HUES48 (cell line): Measurements from ENCODE around the gene ZER1.

Experiments used
- H3K27ac ChIP-seq: one replicate; pipeline ENCODE4 v1.7.0; 2013; ENCODE audit warnings: low read depth, low read length, inconsistent platforms
- H3K27me3 ChIP-seq: 2 replicates; pipeline ENCODE4 v1.6.1; 2013; ENCODE audit warnings: mild to moderate bottlenecking, low read length; ENCODE audit not compliant: control insufficient read depth, insufficient read depth
- H3K36me3 ChIP-seq: 2 replicates; pipeline ENCODE4 v1.6.1; 2013; ENCODE audit warnings: low read length; ENCODE audit not compliant: control insufficient read depth, insufficient read depth
- H3K4me1 ChIP-seq: 2 replicates; pipeline ENCODE4 v1.6.1; 2013; ENCODE audit warnings: mild to moderate bottlenecking, low read length; ENCODE audit not compliant: control insufficient read depth, insufficient read depth
- H3K4me3 ChIP-seq: 2 replicates; pipeline ENCODE4 v1.5.1; 2013; ENCODE audit warnings: mild to moderate bottlenecking, low read depth, low read length
- H3K9ac ChIP-seq: 2 replicates; pipeline ENCODE4 v1.6.1; 2013; ENCODE audit warnings: mild to moderate bottlenecking, low read depth, low read length, moderate library complexity
- H3K9me3 ChIP-seq: 2 replicates; pipeline ENCODE4 v1.6.1; 2013; ENCODE audit warnings: low read length; ENCODE audit not compliant: control insufficient read depth, insufficient read depth

The ZER1 gene

DNA sequence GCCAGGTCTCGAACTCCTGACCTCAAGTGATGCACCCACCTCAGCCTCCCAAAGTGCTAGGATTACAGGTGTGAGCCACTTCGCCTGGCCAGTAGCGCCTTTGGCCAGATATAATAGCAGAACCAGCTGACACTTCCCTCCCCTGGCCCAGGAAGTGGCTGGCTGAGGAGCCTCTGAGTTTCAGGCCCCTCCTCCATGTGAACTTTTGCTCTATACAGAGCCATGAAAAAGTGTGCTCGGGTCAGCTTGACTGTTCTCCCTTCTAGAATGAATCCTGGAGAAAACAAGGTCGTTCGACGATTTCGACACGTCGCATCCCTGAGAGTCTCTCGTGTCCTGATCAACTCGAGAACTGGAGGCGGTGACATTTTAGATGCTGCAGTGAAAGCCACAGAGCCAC, 39.2 kb downstream of the ZER1 start:
- Histone ChIP-seq H3K4me3 (no peak overlapping the region), H3K36me3 (peaks cover 3% of the 10 kb centered on the region; the same call in 1 of the 2 replicates), H3K9me3 (no peaks in the 10 kb centered on the region), H3K9ac (no peak overlapping the region), H3K4me1 (no peaks in the 10 kb centered on the region), H3K27me3 (no peaks in the 10 kb centered on the region), H3K27ac (no peak overlapping the region)

- no peaks in the 10 kb centered on the region for H3K27me3 ChIP-seq
- no peak overlapping the region for H3K4me3 ChIP-seq
- no peak overlapping the region for H3K27ac ChIP-seq
- H3K36me3 ChIP-seq = peaks cover 3% of the 10 kb centered on the region; the same call in 1 of the 2 replicates
- H3K9me3 ChIP-seq = no peaks in the 10 kb centered on the region
- H3K4me1 ChIP-seq = no peaks in the 10 kb centered on the region
- no peak overlapping the region for H3K9ac ChIP-seq
Measured at GRCh38 chr9:128731691-128732090, 40.0 kb downstream of the ZER1 start.

- peaks cover 3% of the 10 kb centered on the region; the same call in 1 of the 2 replicates for H3K36me3 ChIP-seq
- H3K27me3 ChIP-seq = no peaks in the 10 kb centered on the region
- H3K9ac ChIP-seq = no peak overlapping the region
- no peaks in the 10 kb centered on the region for H3K9me3 ChIP-seq
- H3K27ac ChIP-seq = no peak overlapping the region
- H3K4me1 ChIP-seq = no peaks in the 10 kb centered on the region
- no peak overlapping the region for H3K4me3 ChIP-seq
Measured at GRCh38 chr9:128731093-128731492, 40.6 kb downstream of the ZER1 start.

DNA sequence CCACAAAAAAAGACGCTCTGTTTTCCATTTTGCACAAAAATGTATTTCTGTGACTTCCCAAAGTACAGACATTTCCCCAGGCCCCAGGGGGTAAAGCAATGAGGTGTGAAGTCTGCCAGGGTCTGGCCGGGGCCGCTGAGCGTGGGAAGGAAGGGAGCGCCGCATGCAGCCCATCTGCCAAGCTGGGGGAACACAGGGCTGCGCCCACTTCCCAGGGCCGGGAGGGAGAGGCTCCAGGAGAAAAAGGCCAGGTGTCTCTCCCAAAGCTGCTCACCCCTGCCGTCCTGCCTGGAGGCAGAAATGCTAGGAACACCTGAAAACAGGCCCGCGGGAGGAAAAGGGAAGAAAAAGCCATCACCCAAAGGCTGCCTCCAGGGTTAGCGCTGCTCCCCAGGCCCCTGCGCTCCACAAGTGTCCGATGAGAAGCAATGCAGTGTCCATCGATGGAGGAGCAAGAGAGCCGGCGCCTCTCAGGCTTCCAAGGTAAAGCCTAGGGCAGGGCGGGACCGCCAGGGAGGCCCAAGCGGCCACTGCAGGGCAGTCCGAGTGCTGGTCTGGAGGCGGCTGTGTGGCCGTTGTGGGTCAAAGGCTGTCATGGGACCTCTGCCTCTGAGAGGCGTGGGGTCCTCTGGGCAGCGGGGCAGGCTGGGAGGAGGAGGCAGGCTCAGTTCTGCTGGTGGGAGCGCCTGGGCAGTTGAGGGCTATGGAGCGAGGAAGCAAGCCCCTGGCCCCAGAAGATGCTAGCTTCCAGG, 41.8 kb downstream of the ZER1 start:
- no peaks in the 10 kb centered on the region for H3K27me3 ChIP-seq
- no peaks in the 10 kb centered on the region for H3K9me3 ChIP-seq
- H3K27ac ChIP-seq = no peak overlapping the region
- 0 out of 2 replicates have a peak, but pooled peaks cover 2% of the 10 kb centered on the region for H3K4me1 ChIP-seq
- H3K36me3 ChIP-seq = peaks cover 2% of the 10 kb centered on the region; the same call in 1 of the 2 replicates
- H3K9ac ChIP-seq = no peak overlapping the region
- H3K4me3 ChIP-seq = no peak overlapping the region

DNA sequence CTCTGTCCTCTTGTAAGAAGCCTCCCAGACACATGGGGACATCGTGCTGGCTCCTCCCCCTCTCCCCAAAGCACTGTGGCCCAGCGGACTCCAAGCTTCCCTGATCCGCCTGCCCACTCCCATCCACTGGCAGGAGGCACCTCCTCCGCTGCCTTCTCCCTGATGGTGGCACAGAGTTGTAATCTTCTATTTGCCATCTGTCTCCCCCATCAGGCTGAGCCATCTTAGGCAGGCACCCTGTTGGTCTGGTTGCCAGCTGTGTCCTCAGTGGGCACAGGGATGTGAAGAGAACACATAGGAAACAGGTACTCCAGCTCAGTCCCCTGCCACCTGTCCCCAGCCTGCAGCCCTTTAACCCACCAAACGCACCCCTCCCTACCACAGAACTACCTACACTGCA, 42.4 kb downstream of the ZER1 start:
- Histone ChIP-seq H3K4me1 (0 out of 2 replicates have a peak, but pooled peaks cover 2% of the 10 kb centered on the region), H3K27me3 (no peaks in the 10 kb centered on the region)

DNA sequence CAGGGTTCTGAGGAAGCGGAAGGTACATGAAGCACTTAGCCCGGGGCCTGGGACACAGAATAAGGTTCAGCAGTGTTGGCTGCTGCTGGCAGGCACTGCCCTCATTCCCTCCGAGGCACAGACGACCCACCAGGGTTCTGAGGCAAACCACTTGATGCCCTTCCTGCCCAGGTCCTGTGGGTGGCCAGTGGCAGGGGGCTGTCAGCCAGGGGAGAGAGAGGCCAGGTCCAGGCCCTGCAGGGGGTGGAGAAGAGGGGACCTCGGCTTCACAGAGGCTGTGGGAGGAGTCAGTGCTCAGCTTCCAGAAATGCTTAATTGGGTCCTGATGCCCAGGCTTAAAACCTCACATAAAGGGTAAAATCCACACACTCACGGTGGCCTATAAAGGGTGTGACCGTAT, 43.4 kb downstream of the ZER1 start:
- no peaks in the 10 kb centered on the region for H3K27me3 ChIP-seq
- H3K27ac ChIP-seq = no peak overlapping the region
- no peaks in the 10 kb centered on the region for H3K9me3 ChIP-seq

More for the DNA sequence above, 42.4 kb downstream of the ZER1 start:
- Histone ChIP-seq H3K36me3 (no peaks in the 10 kb centered on the region; the same call in 1 of the 2 replicates), H3K9ac (no peak overlapping the region), H3K4me3 (no peak overlapping the region), H3K9me3 (no peaks in the 10 kb centered on the region), H3K27ac (no peak overlapping the region)

GRCh38 chr9:128727640-128728248, 44.0 kb downstream of the ZER1 start:
- no peak overlapping the region for H3K9ac ChIP-seq
- peaks cover 4% of the 10 kb centered on the region; the same call in 1 of the 2 replicates for H3K4me1 ChIP-seq
- no peaks in the 10 kb centered on the region; the same call in 1 of the 2 replicates for H3K36me3 ChIP-seq
- H3K27ac ChIP-seq = no peak overlapping the region
- H3K27me3 ChIP-seq = no peaks in the 10 kb centered on the region
- H3K9me3 ChIP-seq = no peaks in the 10 kb centered on the region
- H3K4me3 ChIP-seq = no peak overlapping the region

More for the DNA sequence above, 43.4 kb downstream of the ZER1 start:
- Histone ChIP-seq H3K4me1 (0 out of 2 replicates have a peak, but pooled peaks cover 2% of the 10 kb centered on the region), H3K9ac (no peak overlapping the region), H3K36me3 (no peaks in the 10 kb centered on the region; the same call in 1 of the 2 replicates), H3K4me3 (no peak overlapping the region)

DNA sequence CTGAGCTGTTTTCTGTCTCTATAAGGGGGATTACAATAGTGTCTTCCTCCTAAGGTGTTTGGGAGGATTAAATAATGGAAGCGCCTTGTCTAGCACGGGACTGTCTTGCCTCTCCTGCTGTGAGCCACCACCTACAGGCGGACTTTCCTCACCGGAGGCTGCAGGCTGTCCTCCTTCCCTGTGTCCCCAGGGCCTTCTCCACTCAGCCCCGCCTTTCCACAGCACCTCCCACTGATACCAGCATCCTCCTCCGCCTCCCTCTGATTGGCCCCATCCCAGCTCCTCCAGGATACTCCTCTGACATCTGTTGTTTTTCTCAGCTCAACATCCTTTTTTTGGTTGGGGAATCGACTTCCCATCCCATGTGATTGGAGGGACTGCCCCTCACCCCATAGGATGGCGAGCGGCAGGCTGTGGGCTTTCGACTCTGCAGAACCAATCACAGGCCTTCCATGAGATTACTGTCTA, 46.9 kb downstream of the ZER1 start:
- Histone ChIP-seq H3K4me3 (peak overlapping the region; percentile 60), H3K27ac (peak overlapping the region; percentile 46), H3K9me3 (no peaks in the 10 kb centered on the region), H3K9ac (no peak overlapping the region; the same call in 1 of the 2 replicates), H3K4me1 (peaks cover 4% of the 10 kb centered on the region; the same call in 1 of the 2 replicates), H3K36me3 (peaks cover 21% of the 10 kb centered on the region), H3K27me3 (no peaks in the 10 kb centered on the region)

DNA sequence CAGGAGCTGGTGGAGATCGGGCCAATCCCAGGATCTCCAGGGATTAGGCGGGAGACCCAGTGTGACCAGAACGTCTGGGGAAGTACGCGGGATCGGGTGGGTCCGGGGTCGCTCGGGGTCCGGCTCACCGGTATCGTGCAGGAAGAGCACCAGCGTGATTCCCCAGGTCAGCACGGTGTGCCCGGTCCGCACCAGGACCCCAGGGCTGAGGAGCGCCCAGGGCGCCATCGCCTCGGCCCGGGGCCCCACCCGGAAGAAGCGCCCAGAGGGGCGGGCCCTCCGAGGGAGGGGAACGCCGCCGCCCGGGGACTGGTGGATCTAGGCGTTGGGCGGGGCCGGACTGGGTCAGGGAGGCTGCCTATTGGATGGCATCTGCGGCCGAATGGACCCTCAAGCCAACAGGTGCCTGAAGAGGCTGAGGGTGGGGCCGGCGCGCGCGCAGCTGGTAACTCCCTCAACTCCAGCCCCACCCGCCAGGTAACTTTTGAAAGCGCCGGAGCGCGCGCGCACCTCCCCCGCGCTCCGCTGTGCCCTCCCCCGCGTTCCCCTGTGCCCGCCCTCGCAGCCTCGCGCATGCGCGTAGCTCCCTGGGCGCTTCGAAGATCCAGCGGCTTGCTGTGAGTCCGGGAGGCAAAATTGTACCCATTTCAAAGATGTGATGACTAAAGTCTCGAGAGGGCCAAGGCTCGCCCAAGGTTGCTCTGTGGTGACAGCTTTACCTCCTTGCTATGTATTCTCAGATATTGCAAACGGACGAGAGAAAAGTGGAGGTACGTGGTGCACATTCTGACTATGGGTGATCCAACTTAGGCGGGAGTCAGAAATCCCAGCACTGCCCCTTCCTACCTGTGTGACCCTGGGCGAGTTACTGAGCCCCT, 47.6 kb downstream of the ZER1 start, which contains the start of gene ZDHHC12:
ZDHHC12 (minus strand) TSS at position 262 of the 878 bp plus-strand sequence; CDS start at position 228, 34 bp downstream.
- Histone ChIP-seq H3K4me3 (peak within 1 kb of the TSS; percentile 76), H3K9me3 (no peaks in the 10 kb centered on the region), H3K27ac (peak within 1 kb of the TSS; percentile 61), H3K36me3 (peaks cover 22% of the 10 kb centered on the region), H3K9ac (peak within 1 kb of the TSS; percentile 66), H3K27me3 (no peaks in the 10 kb centered on the region), H3K4me1 (peaks cover 4% of the 10 kb centered on the region; the same call in 1 of the 2 replicates)

DNA sequence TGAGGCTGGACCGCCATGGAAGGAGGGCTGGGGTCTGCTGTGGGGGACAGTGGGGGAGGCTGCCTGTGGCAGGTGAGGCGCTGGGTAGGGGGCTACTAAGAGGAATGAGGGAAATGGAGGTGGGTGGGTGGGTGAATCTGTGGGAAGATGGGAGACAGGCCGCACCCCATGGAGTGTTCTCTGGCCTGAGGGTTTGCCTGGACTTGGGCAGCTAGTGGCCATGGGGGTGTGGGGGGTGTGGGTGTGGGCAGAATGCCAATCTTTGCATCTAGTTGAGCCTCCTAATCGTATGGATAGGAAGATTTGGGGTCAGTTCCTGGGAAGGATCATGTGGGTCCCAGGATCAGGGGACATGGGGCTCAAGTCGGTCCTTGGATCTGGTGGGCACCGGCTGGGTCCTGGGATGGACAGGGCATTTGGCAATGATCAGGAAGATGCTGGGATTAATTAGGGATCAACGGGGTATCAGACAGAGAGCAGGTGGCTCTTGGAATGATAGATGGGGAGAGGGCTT, 48.3 kb downstream of the ZER1 start:
- H3K4me3 ChIP-seq = peak overlapping the region; percentile 76

More for the DNA sequence above, 48.3 kb downstream of the ZER1 start:
- H3K9me3 ChIP-seq = no peaks in the 10 kb centered on the region
- no peaks in the 10 kb centered on the region for H3K27me3 ChIP-seq
- H3K27ac ChIP-seq = no peak overlapping the region
- peak overlapping the region; percentile 66 for H3K9ac ChIP-seq
- peaks cover 4% of the 10 kb centered on the region; the same call in 1 of the 2 replicates for H3K4me1 ChIP-seq
- peaks cover 22% of the 10 kb centered on the region for H3K36me3 ChIP-seq
